GM21529 (cell line): ENCODE measurements around the gene C4orf50.
"Not testable (repeated sequence)": the region's sequence is repeated elsewhere in the genome, so short reads cannot be mapped to it uniquely, and the experiment has no call there.

ENCODE experiments used
- ATAC-seq: cut with Tn5 transposase; IDR thresholded peaks from one replicate; pipeline ENCODE4 v1.9.1; 2021; ENCODE audit not compliant: unreplicated experiment

Gene C4orf50

DNA sequence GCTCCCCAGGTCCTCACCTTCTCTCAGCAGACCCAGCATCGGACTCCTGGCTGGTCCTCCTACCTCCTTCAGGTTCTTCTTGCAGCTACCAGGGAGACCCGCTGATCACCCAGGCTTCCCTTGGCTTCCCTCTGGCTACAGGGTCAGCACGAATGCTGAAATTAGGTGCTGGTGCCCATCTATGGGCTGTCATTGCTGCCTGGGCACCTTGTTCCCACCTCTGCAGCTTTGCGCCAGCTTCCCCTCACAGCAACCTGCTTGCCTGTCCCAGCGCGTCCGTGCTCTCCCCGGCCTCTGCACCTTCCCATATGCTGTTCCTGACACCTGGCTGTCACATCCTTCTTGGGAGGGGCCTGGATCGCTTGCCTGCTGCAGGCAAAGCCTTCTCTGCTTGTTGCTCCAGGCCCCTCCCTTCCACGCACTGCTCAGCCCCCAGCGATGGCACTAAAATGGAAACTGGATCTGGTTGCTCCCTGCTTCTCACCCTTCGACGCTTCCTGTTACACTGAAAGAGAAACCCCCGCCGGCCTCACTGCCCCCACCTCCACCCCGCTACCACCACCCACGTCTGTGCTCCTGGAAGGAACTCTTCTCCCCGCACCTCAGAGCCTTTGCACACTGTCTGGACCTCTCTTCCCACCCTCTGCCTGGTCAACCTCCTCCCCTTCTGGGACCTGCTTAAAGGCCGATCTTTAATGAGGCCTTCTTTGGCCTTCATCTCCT, 22.2 kb downstream of the C4orf50 start:
- ATAC-seq = no peak

DNA sequence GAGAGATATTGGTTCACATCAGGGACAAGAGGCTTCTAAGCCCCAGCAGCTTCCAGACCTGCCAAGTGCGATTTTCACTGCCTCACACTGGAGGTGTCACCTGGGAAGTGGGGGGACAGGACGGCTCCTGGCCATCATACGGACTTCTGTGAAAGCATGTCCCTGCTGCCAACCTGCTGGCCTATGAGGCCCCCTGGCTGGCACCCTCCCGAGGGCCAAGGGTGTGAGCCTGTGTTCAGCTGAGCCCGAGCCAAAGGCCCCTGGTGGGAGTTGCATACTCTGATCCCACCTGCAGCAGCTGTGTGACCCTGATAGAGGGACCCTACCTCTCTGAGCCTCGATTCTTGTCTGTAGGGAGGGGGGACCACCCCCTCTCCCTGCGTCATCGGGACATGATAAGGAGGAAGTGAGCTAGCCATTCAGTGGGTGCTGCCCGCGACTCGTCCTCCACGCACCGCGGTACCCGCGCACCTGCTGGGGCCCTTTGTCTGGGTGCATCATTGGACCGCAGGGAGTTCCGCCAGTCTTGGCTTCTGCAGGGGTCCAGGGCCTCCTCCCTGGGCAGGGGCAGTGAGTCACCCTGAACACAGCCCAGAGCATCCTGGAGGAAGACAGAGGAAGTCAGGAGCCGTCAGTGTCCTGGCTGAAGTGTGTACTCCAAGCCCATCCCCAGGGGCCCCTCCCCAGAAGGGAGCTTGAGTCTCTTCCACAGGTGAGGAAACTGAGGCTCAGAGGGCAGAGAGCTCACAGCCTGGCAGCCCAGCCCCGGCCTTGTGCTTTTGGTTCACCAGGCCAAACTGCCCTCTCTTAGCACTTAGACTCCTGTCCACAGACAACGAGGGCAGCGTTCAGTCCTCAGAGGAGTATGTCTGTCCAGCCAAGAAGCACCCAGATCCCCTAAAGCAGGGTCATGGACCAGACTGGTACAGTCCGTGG, 24.1 kb downstream of the C4orf50 start:
- ATAC-seq = no peak

DNA sequence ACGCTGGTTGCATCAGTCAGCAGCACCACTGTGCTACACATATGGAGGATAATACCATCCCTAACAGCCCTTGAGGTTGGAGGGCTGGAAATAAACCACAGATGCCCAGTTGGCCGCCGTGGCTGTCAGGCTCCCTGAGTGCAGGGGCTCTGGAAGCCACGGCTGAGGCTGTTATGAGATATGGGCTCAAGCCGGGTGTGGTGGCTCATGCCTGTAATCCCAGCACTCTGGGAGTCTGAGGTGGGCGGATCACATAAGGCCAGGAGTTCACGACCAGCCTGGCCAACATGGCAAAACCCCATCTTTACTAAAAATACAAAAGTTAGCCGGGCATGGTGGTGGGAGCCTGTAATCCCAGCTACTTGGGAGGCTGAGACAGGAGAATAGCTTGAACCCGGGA, 24.9 kb downstream of the C4orf50 start:
- not testable (repeated sequence) for ATAC-seq

- no peak for ATAC-seq
These were observed 25.4 kb downstream of the C4orf50 start for GRCh38 chr4:5992828-5993321.

GRCh38 chr4:5992171-5992827, 25.9 kb downstream of the C4orf50 start:
- ATAC-seq = no peak

DNA sequence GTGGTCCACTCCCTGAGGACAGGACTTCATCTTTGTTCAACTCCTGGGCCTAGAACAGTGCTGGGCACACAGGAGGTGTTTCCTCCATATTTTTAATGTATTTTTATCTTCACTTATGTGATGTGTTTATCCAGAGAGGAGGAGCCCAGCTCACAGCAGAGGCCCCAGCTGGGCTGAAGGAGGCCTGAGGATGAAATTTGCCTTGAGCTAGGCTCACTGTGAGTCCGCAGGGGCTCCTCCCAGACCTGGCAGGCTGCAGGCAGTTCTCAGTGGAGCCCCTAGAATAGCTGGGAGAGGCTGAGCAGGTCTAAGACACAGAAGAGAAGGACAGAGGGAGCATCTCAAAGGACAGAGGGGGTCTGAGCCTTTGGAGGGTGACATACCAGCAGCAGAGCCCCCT, 26.8 kb downstream of the C4orf50 start:
- ATAC-seq = no peak

DNA sequence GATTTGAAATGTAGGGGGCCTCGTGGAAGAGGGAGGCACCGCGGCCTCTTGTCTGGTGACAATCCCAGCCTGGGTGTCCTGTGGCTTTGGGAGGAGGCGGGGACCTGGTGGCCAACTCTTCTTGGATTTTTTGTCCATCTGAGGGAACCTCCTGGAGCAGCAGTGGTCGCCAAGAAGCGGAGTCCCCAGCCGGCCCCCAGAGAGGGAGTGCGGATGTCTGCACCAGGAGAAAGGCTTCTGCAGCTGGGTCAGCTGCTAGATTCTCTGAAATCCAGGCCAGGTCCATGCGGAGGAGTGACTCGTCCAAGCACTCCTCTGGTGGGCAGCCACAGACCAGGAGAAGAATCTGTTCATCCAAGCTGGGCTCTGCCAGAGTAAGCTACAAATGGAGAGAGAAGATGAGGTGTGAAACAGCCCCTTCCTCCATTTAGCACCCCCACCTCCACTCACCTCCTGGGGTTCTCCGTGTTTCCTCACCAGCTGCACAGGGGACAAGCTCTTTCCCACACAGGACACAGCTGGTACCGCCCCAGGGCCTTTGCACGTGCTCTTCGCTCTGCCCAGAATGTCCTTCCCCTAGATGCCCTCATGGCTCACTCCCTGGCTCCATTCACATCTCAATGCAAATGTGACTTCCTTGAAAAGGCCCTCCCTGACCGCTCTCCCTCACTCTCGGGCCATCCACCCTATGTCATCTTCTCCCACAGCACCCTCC, 27.6 kb downstream of the C4orf50 start:
- ATAC-seq = no peak

- ATAC-seq = no peak
These were observed 28.7 kb downstream of the C4orf50 start for GRCh38 chr4:5989236-5990225.

DNA sequence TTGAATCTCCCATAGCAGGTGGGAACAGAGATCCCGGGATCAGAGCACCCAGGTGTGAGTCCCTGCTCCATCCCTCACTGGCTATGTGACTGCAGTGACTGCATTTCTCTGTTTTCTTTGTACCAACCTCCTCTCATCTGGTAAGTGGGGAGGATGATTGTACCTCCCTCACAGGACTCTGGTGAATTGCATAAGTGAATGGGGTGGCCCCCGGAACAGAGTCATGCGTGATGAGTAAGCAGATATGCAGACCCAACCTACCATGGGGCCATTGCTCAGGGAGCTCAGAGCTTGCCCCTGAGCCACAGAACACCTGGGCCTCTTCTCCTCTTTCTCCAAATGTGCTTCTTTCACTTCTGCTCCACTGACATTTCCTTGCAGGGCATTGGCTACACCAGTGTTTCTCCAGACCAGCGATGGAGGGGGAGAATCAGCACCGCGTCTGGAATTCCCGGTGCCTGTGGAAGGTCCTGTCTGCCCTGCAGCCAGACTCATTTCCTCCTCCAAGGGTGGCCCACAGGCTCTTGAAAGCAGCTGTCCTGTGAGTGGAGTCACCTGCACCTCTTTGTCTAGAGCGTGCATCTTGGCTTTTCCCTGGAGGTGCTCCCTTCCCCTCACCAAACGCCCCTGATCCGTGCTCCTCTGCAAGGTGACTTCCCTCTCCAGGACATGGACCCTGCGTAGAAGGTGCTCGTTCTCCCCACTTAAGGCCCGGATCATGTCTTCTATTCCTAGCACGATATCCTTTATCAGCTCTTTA, 30.0 kb downstream of the C4orf50 start:
- ATAC-seq = no peak

DNA sequence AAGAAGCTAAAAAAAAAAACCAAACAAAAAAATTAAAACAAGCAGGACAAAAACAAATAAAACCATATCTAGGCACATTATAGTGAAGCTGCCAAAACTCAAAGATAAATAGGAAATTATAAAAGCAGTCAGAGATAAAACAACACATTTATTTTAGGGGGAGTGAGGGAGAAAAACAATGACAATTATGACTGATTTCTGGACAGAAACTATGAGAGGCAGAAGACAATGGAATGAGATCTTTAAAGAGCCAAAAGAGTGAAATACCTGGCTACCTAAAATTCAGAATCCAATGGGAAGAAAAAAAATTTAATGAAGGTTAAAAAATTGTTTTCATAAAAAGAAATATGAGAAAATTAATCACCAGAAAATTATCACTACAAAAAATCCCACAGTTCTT, 33.4 kb downstream of the C4orf50 start:
- ATAC-seq = no peak

- no peak for ATAC-seq
These were observed 35.9 kb downstream of the C4orf50 start for GRCh38 chr4:5982156-5982973.

- no peak for ATAC-seq
These were observed 37.6 kb downstream of the C4orf50 start for GRCh38 chr4:5980436-5981155.

GRCh38 chr4:5979981-5980380, 38.2 kb downstream of the C4orf50 start:
- no peak for ATAC-seq

DNA sequence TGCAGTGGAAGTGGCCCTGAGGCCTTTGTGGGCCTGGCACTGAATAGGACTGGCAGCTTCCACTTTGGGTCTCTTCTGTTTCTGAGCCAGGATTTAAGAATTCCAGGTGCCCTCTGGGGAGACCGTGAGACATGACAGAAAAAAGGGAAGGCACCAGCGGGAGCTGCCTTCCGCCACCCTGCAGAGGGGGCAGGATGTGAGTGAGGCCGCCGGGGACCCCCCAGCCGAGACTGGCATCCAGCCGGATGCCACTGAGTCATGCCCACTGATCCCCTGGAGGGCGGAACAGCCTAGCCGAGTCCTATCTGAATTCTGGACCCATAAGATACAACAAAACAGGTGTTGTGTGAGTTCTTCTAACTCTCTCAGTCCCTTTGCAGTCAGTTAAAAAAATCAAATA, 41.3 kb downstream of the C4orf50 start:
- no peak for ATAC-seq

GRCh38 chr4:5976431-5976830, 41.8 kb downstream of the C4orf50 start:
- ATAC-seq = no peak

GRCh38 chr4:5974321-5974720, 43.9 kb downstream of the C4orf50 start:
- no peak for ATAC-seq

GRCh38 chr4:5973486-5974220, 44.6 kb downstream of the C4orf50 start:
- no peak for ATAC-seq
